Neuronal stem cell (in vitro differentiated cells): Measurements from ENCODE around the gene FAM114A1.

Experiments used
- DNase-seq: peaks from one replicate; pipeline ENCODE4 v3.0.0-alpha.2; 2013; ENCODE audit warnings: low spot score
- H2AFZ ChIP-seq: one replicate; pipeline ENCODE4 v1.6.1; 2013; ENCODE audit warnings: mild to moderate bottlenecking, low read length, inconsistent platforms
- H2AK5ac ChIP-seq: 2 replicates; pipeline ENCODE4 v1.6.1; 2013; ENCODE audit warnings: low read depth, mild to moderate bottlenecking, inconsistent platforms, low read length, moderate library complexity, mixed read lengths
- H2BK120ac ChIP-seq: 2 replicates; pipeline ENCODE4 v1.6.1; 2013; ENCODE audit warnings: low read depth, mild to moderate bottlenecking, inconsistent platforms, low read length, moderate library complexity, mixed read lengths
- H2BK12ac ChIP-seq: one replicate; pipeline ENCODE4 v1.6.1; 2013; ENCODE audit warnings: low read length, inconsistent platforms
- H2BK15ac ChIP-seq: 2 replicates; pipeline ENCODE4 v1.6.1; 2013; ENCODE audit warnings: mild to moderate bottlenecking, low read length, inconsistent platforms, mixed read lengths
- H2BK5ac ChIP-seq: one replicate; pipeline ENCODE4 v1.6.1; 2013; ENCODE audit warnings: inconsistent platforms, mild to moderate bottlenecking, low read length, moderate library complexity
- H3K14ac ChIP-seq: one replicate; pipeline ENCODE4 v1.6.1; 2013; ENCODE audit warnings: low read length, inconsistent platforms
- H3K18ac ChIP-seq: 2 replicates; pipeline ENCODE4 v1.6.1; 2013; ENCODE audit warnings: low read length, inconsistent platforms
- H3K23ac ChIP-seq: 2 replicates; pipeline ENCODE4 v1.6.1; 2013; ENCODE audit warnings: low read depth, mild to moderate bottlenecking, mixed read lengths, low read length, inconsistent platforms; ENCODE audit not compliant: poor library complexity
- H3K27ac ChIP-seq: replicated peaks from 3 replicates; pipeline ENCODE4 v1.5.1; 2013; ENCODE audit warnings: low read length, inconsistent platforms
- H3K27me3 ChIP-seq, 3 experiments: 2 replicates each; pipeline ENCODE4 v1.6.1; 2013; ENCODE audit warnings: low read length in 3 of 3, mild to moderate bottlenecking in 2 of 3, inconsistent platforms in 1 of 3, low read depth in 1 of 3, mixed read lengths in 1 of 3, moderate library complexity in 1 of 3; ENCODE audit not compliant: control insufficient read depth in 3 of 3, insufficient read depth in 3 of 3
- H3K36me3 ChIP-seq, 2 donors: replicated peaks in 1 of 2; 2 replicates each; pipeline ENCODE4 v1.6.1; 2013; ENCODE audit warnings: low read length in 2 of 2; ENCODE audit not compliant: control insufficient read depth in 2 of 2, insufficient read depth in 2 of 2
- H3K4ac ChIP-seq: 2 replicates; pipeline ENCODE4 v1.6.1; 2013; ENCODE audit warnings: inconsistent platforms, mild to moderate bottlenecking, low read length, moderate library complexity
- H3K4me1 ChIP-seq, 2 donors: 1 replicate in 1 of 2; 2 replicates in 1 of 2; pipeline ENCODE4 v1.6.1; 2013; ENCODE audit warnings: low read length in 2 of 2, low read depth in 1 of 2; ENCODE audit not compliant: control insufficient read depth in 2 of 2, insufficient read depth in 1 of 2
- H3K4me2 ChIP-seq: one replicate; pipeline ENCODE4 v1.6.1; 2013; ENCODE audit warnings: mild to moderate bottlenecking, low read length, inconsistent platforms; ENCODE audit not compliant: insufficient read depth, poor library complexity, severe bottlenecking
- H3K4me3 ChIP-seq, 2 donors: 2 replicates each; pipeline ENCODE4 v1.5.1; 2013; ENCODE audit warnings: low read length in 2 of 2, mild to moderate bottlenecking in 2 of 2, inconsistent platforms in 1 of 2, moderate library complexity in 1 of 2
- H3K79me1 ChIP-seq: one replicate; pipeline ENCODE4 v1.6.1; 2013; ENCODE audit warnings: low read depth, mild to moderate bottlenecking, inconsistent platforms, low read length, moderate library complexity
- H3K9ac ChIP-seq: one replicate; pipeline ENCODE4 v1.6.1; 2013; ENCODE audit warnings: mild to moderate bottlenecking, low read depth, low read length, inconsistent platforms; ENCODE audit not compliant: poor library complexity
- H3K9me3 ChIP-seq, 2 donors: replicated peaks in 1 of 2; 2 replicates each; pipeline versions ENCODE3 to v1.6.1; 2013; ENCODE audit warnings: low read length in 2 of 2, mild to moderate bottlenecking in 2 of 2, inconsistent platforms in 1 of 2, low read depth in 1 of 2, mixed read lengths in 1 of 2, moderate library complexity in 1 of 2; ENCODE audit not compliant: control insufficient read depth in 2 of 2, insufficient read depth in 1 of 2
- H4K8ac ChIP-seq: one replicate; pipeline ENCODE4 v1.6.1; 2013; ENCODE audit warnings: low read depth, mild to moderate bottlenecking, inconsistent platforms, low read length, moderate library complexity
- H4K91ac ChIP-seq: one replicate; pipeline ENCODE4 v1.6.1; 2013; ENCODE audit warnings: low read length, low read depth, mild to moderate bottlenecking, inconsistent platforms; ENCODE audit not compliant: poor library complexity
- WGBS, 2 donors: extraction: QIAGEN DNeasy Blood & Tissue Kit; methylation state at CpG; one replicate each; pipeline ENCODE4 v1.1.7; 2013; ENCODE audit warnings: missing lambda C conversion rate in 2 of 2, mixed read lengths in 1 of 2; ENCODE audit not compliant: insufficient read length in 2 of 2, insufficient replicate concordance in 1 of 2; ENCODE audit errors: extremely low coverage in 2 of 2; 5-methylcytosine and 5-hydroxymethylcytosine counted together

Gene FAM114A1

GRCh38 chr4:38855466-38855865 lies 12.1 kb upstream of the FAM114A1 start:
- Histone ChIP-seq H3K79me1 (no peaks in the 10 kb centered on the region), H3K4me3 (no peak overlapping the region), H3K18ac (no peak overlapping the region), H3K9me3 (no peaks in the 10 kb centered on the region), H3K27me3 (no peaks in the 10 kb centered on the region), H2BK12ac (no peak overlapping the region), H3K14ac (no peak overlapping the region), H2BK5ac (no peak overlapping the region), H2BK120ac (no peak overlapping the region), H4K91ac (no peak overlapping the region), H4K8ac (no peak overlapping the region), H3K4me1 (no peaks in the 10 kb centered on the region), H3K27ac (no peak overlapping the region), H2AFZ (no peak overlapping the region), H3K9ac (no peak overlapping the region), H3K4me2 (no peak overlapping the region), H2BK15ac (no peak overlapping the region), H2AK5ac (no peak overlapping the region), H3K4ac (no peak overlapping the region), H3K36me3 (no peaks in the 10 kb centered on the region), H3K23ac (no peak overlapping the region)
- 100% methylated on average over 1 of the region's 5 CpGs; no CpG with 5 or more reads in 1 of the 2 donors for WGBS, 2 donors
- no peak for DNase-seq

- no peak overlapping the region for H3K4me3 ChIP-seq
- no peak overlapping the region for H3K4me2 ChIP-seq
- no peak overlapping the region for H3K4ac ChIP-seq
- H4K8ac ChIP-seq = no peak overlapping the region
- no CpG with 5 or more reads among the region's 4 CpGs for WGBS, 2 donors
- H4K91ac ChIP-seq = no peak overlapping the region
- no peaks in the 10 kb centered on the region for H3K9me3 ChIP-seq
- no peak overlapping the region for H2AK5ac ChIP-seq
- no peak overlapping the region for H2AFZ ChIP-seq
- H3K14ac ChIP-seq = no peak overlapping the region
- H3K23ac ChIP-seq = no peak overlapping the region
- H2BK120ac ChIP-seq = no peak overlapping the region
- no peak for DNase-seq
- H2BK12ac ChIP-seq = no peak overlapping the region
- no peaks in the 10 kb centered on the region for H3K27me3 ChIP-seq
- H2BK15ac ChIP-seq = no peak overlapping the region
- no peak overlapping the region for H3K9ac ChIP-seq
- no peaks in the 10 kb centered on the region for H3K36me3 ChIP-seq
- no peak overlapping the region for H3K18ac ChIP-seq
- H3K27ac ChIP-seq = no peak overlapping the region
- no peaks in the 10 kb centered on the region for H3K4me1 ChIP-seq
- H2BK5ac ChIP-seq = no peak overlapping the region
- no peaks in the 10 kb centered on the region for H3K79me1 ChIP-seq
Observed at GRCh38 chr4:38856046-38856445, 11.6 kb upstream of the FAM114A1 start.

DNA sequence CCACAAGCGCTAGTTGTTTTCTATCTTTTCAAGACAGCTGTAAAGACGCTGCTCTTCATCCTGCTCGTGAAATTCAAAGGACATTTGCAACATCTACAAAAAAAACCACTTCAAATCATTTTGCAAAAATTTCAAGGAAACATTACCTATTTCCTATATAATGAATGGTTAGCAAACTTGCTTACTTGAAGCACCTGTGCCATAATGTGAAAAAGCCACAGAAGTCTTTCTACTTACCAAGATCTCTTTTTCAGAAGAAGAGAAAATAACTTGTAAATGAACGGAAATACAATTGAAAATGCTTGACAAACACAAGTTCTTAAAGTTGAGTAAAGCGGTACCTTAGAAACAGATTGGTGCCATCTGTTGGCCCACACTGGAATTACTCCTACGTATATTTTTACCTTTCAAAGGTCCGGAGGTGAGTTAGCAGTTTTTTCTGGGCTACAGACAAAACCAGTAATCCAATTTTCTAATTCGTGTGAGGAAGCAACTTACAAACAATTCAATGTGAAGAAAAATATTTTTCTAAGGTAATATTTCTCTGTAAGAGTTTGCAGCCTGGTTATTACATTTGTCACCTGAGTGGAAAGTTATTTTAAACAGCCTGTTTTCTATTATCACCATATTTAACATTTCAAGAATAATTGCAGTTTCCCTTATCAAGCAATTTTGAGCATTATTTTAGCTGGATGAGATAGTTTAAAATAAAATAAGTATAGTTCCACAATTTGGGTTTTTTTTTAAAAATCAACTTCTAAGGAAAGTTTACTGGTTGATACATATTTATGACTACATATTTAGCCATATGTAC lies 10.9 kb upstream of the FAM114A1 start, which contains the start of gene TLR6:
Gene TLR6, minus strand, starts transcription at position 294 of the 814 bp plus-strand sequence. CDS start 27,344 bp downstream, outside the sequence.
- Histone ChIP-seq H2BK120ac (no peak within 1 kb of the TSS), H3K18ac (no peak within 1 kb of the TSS), H3K4ac (no peak within 1 kb of the TSS), H3K4me1 (no peaks in the 10 kb centered on the region), H3K27ac (no peak within 1 kb of the TSS), H3K4me3 (no peak within 1 kb of the TSS), H3K4me2 (no peak within 1 kb of the TSS), H4K91ac (no peak within 1 kb of the TSS), H2AFZ (peak within 1 kb of the TSS; percentile 63), H3K9me3 (no peaks in the 10 kb centered on the region), H3K27me3 (no peaks in the 10 kb centered on the region), H3K14ac (no peak within 1 kb of the TSS), H3K9ac (no peak within 1 kb of the TSS), H3K23ac (no peak within 1 kb of the TSS), H4K8ac (no peak within 1 kb of the TSS), H2BK12ac (no peak within 1 kb of the TSS), H2BK15ac (no peak within 1 kb of the TSS), H2AK5ac (no peak within 1 kb of the TSS), H3K36me3 (no peaks in the 10 kb centered on the region), H2BK5ac (no peak within 1 kb of the TSS), H3K79me1 (no peaks in the 10 kb centered on the region)
- peak; percentile 29 for DNase-seq
- no CpG with 5 or more reads among the region's 8 CpGs for WGBS, 2 donors

DNA sequence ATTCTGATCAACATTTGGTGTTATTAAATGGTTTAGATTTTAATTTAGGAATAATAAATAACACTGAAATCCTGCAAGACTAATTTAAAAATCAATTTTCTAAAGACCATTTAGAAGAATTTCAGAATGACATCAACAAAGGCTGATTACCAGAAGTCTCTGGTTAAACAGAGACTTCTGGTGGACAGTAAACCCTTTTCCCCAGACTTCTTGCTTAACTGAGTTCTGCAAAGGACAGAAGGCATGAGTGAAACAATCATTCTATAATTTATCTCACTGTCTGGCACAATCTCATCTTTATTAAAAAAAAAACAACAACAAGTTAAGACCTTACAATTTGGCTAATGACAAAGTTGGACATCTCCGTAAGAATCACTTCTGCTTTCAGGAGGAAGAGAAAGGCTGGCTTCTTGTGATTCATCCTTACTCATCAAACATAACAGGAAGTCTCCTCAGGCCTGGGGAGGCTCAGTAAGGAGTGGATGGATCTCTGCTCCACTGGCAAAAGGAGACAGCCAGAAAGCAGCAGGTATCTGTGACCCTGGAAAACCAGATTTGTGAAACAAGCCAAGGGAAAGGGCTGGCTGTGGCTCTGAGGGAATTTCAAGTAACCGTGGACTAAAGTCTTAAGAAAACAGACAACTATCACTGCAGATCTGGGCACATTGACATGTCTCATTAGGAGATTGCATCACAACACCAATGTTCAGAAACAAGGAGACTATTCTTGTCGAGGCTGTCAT lies 10.1 kb upstream of the FAM114A1 start:
- H4K91ac ChIP-seq = no peak overlapping the region
- H2BK5ac ChIP-seq = no peak overlapping the region
- no peak overlapping the region for H3K23ac ChIP-seq
- WGBS, 2 donors = no CpG with 5 or more reads among the region's 3 CpGs
- no peaks in the 10 kb centered on the region for H3K4me1 ChIP-seq
- no peak overlapping the region for H2BK15ac ChIP-seq
- H3K9me3 ChIP-seq = no peaks in the 10 kb centered on the region
- H3K4me3 ChIP-seq = no peak overlapping the region
- no peak overlapping the region for H3K4ac ChIP-seq
- H3K9ac ChIP-seq = no peak overlapping the region
- no peak for DNase-seq
- no peaks in the 10 kb centered on the region for H3K36me3 ChIP-seq
- H3K18ac ChIP-seq = no peak overlapping the region
- H2BK12ac ChIP-seq = no peak overlapping the region
- H3K79me1 ChIP-seq = no peaks in the 10 kb centered on the region
- H3K4me2 ChIP-seq = no peak overlapping the region
- H3K27me3 ChIP-seq = no peaks in the 10 kb centered on the region
- H3K14ac ChIP-seq = no peak overlapping the region
- H2AK5ac ChIP-seq = no peak overlapping the region
- H2BK120ac ChIP-seq = no peak overlapping the region
- H3K27ac ChIP-seq = no peak overlapping the region
- H4K8ac ChIP-seq = no peak overlapping the region
- peak overlapping the region; percentile 62 for H2AFZ ChIP-seq
